ENCODE measurements around the gene C3orf22. TPM values are rescaled to one million over a fixed set of nuclear protein-coding genes. Genes with fewer than 3 reads are reported as not detected.

Gene C3orf22
- total RNA-seq, 4 donors from 2014 or later: not detected

DNA sequence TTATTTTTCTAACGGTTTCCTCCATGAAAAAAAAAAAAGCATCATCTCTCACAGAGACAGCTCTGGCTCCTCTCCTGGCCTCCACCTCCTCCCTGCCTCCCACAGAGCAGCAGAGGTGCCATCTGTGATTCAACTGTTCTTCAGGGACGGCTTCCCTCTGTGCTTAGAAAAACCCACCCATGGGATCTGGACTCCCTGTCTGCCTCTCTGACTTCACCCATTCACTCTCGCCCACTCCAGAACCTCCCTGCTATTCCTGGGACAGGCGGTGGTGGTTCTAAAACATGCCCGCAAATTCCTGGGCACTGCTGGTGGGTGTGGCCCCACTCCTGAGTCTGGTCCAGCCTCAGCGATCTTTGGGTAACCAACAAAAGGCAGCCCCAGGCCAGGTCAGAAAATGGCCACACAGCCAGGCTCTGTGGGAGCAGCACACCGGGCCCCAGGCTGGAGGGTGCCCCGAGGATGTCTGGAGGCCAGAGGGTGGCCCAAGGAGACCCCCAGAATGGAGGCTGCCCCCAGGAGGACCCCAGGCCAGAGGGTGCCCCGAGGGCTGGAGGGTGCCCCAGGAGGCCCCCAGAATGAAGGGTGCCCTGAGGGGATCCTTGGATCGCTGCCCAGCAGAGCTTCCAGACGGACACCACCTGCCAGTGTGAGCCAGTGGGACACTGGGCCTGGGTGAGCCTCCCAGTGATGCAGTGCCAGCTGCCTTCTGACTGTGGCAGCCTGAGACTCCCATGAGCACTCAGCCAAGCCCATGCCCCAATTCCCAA lies 37.4 kb downstream of the C3orf22 start:
- H3K4me3 ChIP-seq: no peak overlapping the region
- DNase-seq: no peak
- H3K27ac ChIP-seq: no peak overlapping the region
- peaks cover 0 to 10% of the 10 kb centered on the region in 2 donors for H3K4me1 ChIP-seq
- peaks cover 0 to 5% of the 10 kb centered on the region in 2 donors for H3K27me3 ChIP-seq
- intact Hi-C loops (cut with DNase I; ENCODE audit: low total_unique reads): no loop called here
- no peak for TF ChIP-seq POLR2A (IDR thresholded peaks at IDR 0.05)
- TF ChIP-seq, protein P1, sequence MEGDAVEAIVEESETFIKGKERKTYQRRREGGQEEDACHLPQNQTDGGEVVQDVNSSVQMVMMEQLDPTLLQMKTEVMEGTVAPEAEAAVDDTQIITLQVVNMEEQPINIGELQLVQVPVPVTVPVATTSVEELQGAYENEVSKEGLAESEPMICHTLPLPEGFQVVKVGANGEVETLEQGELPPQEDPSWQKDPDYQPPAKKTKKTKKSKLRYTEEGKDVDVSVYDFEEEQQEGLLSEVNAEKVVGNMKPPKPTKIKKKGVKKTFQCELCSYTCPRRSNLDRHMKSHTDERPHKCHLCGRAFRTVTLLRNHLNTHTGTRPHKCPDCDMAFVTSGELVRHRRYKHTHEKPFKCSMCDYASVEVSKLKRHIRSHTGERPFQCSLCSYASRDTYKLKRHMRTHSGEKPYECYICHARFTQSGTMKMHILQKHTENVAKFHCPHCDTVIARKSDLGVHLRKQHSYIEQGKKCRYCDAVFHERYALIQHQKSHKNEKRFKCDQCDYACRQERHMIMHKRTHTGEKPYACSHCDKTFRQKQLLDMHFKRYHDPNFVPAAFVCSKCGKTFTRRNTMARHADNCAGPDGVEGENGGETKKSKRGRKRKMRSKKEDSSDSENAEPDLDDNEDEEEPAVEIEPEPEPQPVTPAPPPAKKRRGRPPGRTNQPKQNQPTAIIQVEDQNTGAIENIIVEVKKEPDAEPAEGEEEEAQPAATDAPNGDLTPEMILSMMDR (IDR thresholded peaks at IDR 0.05): no peak
- no peaks in the 10 kb centered on the region for H3K36me3 ChIP-seq
- no peaks in the 10 kb centered on the region for H3K9me3 ChIP-seq

DNA sequence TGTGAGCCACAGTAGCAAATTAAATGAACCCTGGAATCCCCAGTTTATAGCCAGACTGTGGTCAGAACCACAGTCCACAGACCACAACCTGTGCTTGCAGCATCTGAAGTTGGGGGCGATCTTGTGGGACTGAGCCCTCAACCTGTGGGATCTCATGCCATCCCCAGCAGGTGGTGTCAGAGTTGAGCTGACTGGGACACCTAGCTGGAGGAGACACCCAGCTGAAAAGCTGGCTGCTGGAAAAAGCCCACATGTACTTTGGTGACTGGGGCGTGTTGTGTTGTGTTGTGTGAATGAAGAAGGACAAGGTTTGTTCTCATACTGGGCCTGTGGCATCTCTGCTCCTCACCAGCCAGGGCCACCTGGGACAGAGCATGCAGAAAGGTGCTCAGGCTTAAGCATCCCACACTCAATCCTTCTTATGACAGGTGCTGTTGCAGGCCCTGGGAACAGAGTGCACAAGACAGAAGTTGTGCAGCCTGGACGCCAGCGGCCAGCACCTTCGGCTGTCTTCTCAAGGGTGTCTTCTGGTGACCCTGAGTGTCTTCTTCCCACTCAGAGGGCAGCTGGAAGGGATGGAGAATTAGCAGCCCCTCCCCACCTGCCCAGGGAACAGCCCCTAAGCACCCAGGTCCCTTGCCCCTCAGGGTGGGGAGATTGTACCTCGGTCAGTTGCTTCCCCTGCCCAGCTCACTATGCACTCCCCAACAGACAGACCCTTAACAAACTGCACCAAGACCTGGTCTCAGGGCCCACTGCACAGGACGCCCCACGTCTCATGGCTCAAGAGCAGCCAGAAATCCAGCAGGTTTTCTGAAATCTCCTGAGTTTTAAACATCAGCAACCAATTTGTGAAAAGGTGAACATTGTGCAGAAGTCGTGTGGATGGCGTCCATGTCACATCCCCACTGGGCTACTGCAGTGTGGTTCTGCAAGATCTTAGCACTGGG lies 39.0 kb downstream of the C3orf22 start:
- TF ChIP-seq, protein P1 (IDR thresholded peaks at IDR 0.05): no peak
- no peak for TF ChIP-seq POLR2A (IDR thresholded peaks at IDR 0.05)
- intact Hi-C loops (cut with DNase I; ENCODE audit: low total_unique reads): no loop called here
- Histone ChIP-seq H3K27ac (no peak overlapping the region), H3K4me3 (no peak overlapping the region), H3K27me3 (peaks cover 0 to 4% of the 10 kb centered on the region in 2 donors), H3K9me3 (no peaks in the 10 kb centered on the region), H3K4me1 (peaks cover 0 to 10% of the 10 kb centered on the region in 2 donors), H3K36me3 (no peaks in the 10 kb centered on the region)
- no peak for DNase-seq

DNA sequence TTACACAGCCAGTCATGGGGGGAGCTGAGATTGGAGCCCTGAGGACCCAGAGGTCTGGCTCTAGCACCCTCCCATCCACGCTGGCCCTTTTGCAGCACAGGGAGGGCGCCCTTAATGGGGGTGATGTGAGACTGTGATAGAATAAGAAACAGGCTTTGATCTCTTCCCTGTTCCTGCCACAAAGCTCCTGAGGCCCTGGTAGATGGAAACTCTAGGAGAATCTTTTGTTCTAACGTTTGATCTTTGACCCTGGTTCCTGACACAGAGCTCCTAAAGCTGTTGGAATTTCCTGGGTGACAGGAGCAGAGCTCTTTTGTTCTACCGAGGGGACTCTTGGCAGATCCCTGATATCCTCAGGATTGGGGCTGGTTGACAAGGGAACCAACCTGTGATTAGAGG lies 40.0 kb downstream of the C3orf22 start:
- Histone ChIP-seq H3K36me3 (no peaks in the 10 kb centered on the region), H3K9me3 (no peaks in the 10 kb centered on the region), H3K4me3 (no peak overlapping the region), H3K27ac (no peak overlapping the region), H3K27me3 (no peaks in the 10 kb centered on the region), H3K4me1 (peaks cover 0 to under 1% of the 10 kb centered on the region in 2 donors)
- TF ChIP-seq POLR2A (IDR thresholded peaks at IDR 0.05): no peak
- TF ChIP-seq, protein P1 (IDR thresholded peaks at IDR 0.05): no peak
- intact Hi-C loops (cut with DNase I; ENCODE audit: low total_unique reads): no loop called here
- DNase-seq: no peak

DNA sequence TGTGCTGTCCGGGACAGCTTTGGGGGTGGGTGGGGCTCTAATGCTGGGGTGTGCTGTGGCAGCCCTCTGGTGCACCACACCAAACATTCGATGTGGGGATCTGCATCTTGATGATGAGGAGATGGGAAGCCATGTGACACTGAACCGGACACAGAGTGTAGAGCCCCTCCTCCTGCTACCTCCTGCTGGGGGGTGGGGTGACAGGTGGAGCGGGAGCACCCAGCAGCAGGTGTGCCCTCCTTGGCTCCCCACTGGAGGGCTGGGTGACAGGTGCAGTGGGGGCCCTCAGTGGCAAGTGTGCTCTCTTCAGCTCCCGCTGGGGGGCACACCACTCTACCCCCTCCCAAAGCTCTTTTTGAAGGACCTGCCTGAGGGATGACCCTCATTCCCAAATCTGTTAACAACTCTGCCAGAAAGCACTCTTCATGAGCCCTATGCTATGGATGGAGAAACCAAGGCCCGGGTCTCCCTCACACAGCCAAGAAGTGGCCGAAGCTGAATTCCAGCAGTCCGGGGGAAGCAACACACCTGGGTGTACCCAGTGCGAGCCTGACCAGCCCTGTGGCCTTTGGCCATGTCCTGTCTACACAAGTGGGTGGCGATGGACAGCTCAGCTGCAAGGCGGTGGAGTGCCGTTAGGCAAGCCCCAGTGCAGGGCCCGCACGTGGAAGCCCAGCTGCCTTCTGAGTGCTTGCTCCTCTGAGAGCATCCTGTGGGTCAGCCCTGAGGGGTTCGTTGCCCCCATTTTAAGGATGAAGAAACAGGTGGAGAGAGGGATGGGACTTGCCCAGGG lies 40.5 kb downstream of the C3orf22 start:
- no peak for DNase-seq
- intact Hi-C loops (cut with DNase I; ENCODE audit: low total_unique reads): no loop called here
- no peaks in the 10 kb centered on the region for H3K9me3 ChIP-seq
- no peaks in the 10 kb centered on the region for H3K4me1 ChIP-seq
- no peak overlapping the region for H3K4me3 ChIP-seq
- H3K27me3 ChIP-seq: no peaks in the 10 kb centered on the region
- H3K36me3 ChIP-seq: no peaks in the 10 kb centered on the region
- H3K27ac ChIP-seq: no peak overlapping the region
- TF ChIP-seq, protein P1 (IDR thresholded peaks at IDR 0.05): no peak
- no peak for TF ChIP-seq POLR2A (IDR thresholded peaks at IDR 0.05)

Data from uterus (tissue), 4 donors.